HEK293 (cell line): ENCODE measurements around the gene ADAM8.

Experiments
- KLF7 ChIP-seq: fragments of 450-650 bp; formaldehyde crosslinking; IDR thresholded peaks from 2 replicates; pipeline ENCODE4 v1.5.1; 2016; ENCODE audit warnings: missing biosample characterization, missing genetic modification characterization, borderline replicate concordance
- OSR2 ChIP-seq: fragments of 450-650 bp; formaldehyde crosslinking; IDR thresholded peaks from 2 replicates; pipeline ENCODE4 v1.5.1; 2016; ENCODE audit warnings: missing biosample characterization, missing genetic modification characterization
- SP3 ChIP-seq: fragments of 450-650 bp; formaldehyde crosslinking; IDR thresholded peaks from 2 replicates; pipeline ENCODE4 v1.5.1; 2016; ENCODE audit warnings: missing biosample characterization, missing genetic modification characterization
- TSHZ1 ChIP-seq: fragments of 450-650 bp; formaldehyde crosslinking; IDR thresholded peaks from 2 replicates; pipeline ENCODE4 v1.5.1; 2016; ENCODE audit warnings: missing biosample characterization, missing genetic modification characterization, borderline replicate concordance
- YY2 ChIP-seq: fragments of 450-650 bp; formaldehyde crosslinking; IDR thresholded peaks from 2 replicates; pipeline ENCODE4 v1.5.1; 2016; ENCODE audit warnings: missing biosample characterization, missing genetic modification characterization
- ZNF10 ChIP-seq: fragments of 450-650 bp; formaldehyde crosslinking; IDR thresholded peaks from 2 replicates; pipeline ENCODE4 v1.5.1; 2017; ENCODE audit warnings: missing biosample characterization, missing genetic modification characterization
- ZNF214 ChIP-seq: fragments of 450-650 bp; formaldehyde crosslinking; IDR thresholded peaks from 2 replicates; pipeline ENCODE4 v1.5.1; 2017; ENCODE audit warnings: missing biosample characterization, mild to moderate bottlenecking, missing genetic modification characterization, borderline replicate concordance
- ZNF280C ChIP-seq: fragments of 450-650 bp; formaldehyde crosslinking; IDR thresholded peaks from 2 replicates; pipeline ENCODE4 v1.5.1; 2016; ENCODE audit warnings: missing biosample characterization, missing genetic modification characterization
- ZNF302 ChIP-seq: fragments of 450-650 bp; formaldehyde crosslinking; IDR thresholded peaks from 2 replicates; pipeline ENCODE4 v1.5.1; 2016; ENCODE audit warnings: missing biosample characterization, missing genetic modification characterization, low read depth
- ZNF311 ChIP-seq: fragments of 450-650 bp; formaldehyde crosslinking; IDR thresholded peaks from 2 replicates; pipeline ENCODE4 v1.5.1; 2017; ENCODE audit warnings: missing biosample characterization, missing genetic modification characterization, borderline replicate concordance
- ZNF341 ChIP-seq: fragments of 450-650 bp; formaldehyde crosslinking; IDR thresholded peaks from 2 replicates; pipeline ENCODE4; 2016; ENCODE audit warnings: low read depth, missing biosample characterization, missing genetic modification characterization
- ZNF354C ChIP-seq: fragments of 450-650 bp; formaldehyde crosslinking; IDR thresholded peaks from 2 replicates; pipeline ENCODE4 v1.5.1; 2016; ENCODE audit warnings: missing biosample characterization, missing genetic modification characterization, low read depth, borderline replicate concordance
- ZNF48 ChIP-seq: fragments of 450-650 bp; formaldehyde crosslinking; IDR thresholded peaks from 2 replicates; pipeline ENCODE4 v1.5.1; 2016; ENCODE audit warnings: missing biosample characterization, missing genetic modification characterization
- ZNF548 ChIP-seq: fragments of 450-650 bp; formaldehyde crosslinking; IDR thresholded peaks from 2 replicates; pipeline ENCODE4 v1.5.1; 2016; ENCODE audit warnings: missing biosample characterization, missing genetic modification characterization
- ZNF580 ChIP-seq: fragments of 450-650 bp; formaldehyde crosslinking; IDR thresholded peaks from 2 replicates; pipeline ENCODE4 v1.5.1; 2016; ENCODE audit warnings: missing biosample characterization, missing genetic modification characterization
- ZNF621 ChIP-seq: fragments of 450-650 bp; formaldehyde crosslinking; IDR thresholded peaks from 2 replicates; pipeline ENCODE4 v1.5.1; 2017; ENCODE audit warnings: missing biosample characterization, missing genetic modification characterization
- ZNF624 ChIP-seq: fragments of 450-650 bp; formaldehyde crosslinking; IDR thresholded peaks from 2 replicates; pipeline ENCODE4 v1.5.1; 2017; ENCODE audit warnings: missing biosample characterization, missing genetic modification characterization
- ZNF654 ChIP-seq: fragments of 450-650 bp; formaldehyde crosslinking; IDR thresholded peaks from 2 replicates; pipeline ENCODE4 v1.5.1; 2016; ENCODE audit warnings: low read depth, missing biosample characterization, missing genetic modification characterization
- TF ChIP-seq, protein P1 (sequence below): fragments of 450-650 bp; formaldehyde crosslinking; IDR thresholded peaks from 2 replicates; pipeline ENCODE4 v1.5.0; 2017; ENCODE audit warnings: missing biosample characterization, missing genetic modification characterization, borderline replicate concordance
- TF ChIP-seq, protein P2 (sequence below): fragments of 450-650 bp; IDR thresholded peaks from 2 replicates; pipeline ENCODE4 v1.5.1; 2018; ENCODE audit warnings: missing biosample characterization, mild to moderate bottlenecking, missing genetic modification characterization
- TF ChIP-seq, protein P3 (sequence below): fragments of 450-650 bp; formaldehyde crosslinking; conservative IDR thresholded peaks from 2 replicates; pipeline ENCODE4 v1.5.1; 2016; ENCODE audit warnings: low read depth, missing biosample characterization, missing genetic modification characterization

The ADAM8 gene

DNA sequence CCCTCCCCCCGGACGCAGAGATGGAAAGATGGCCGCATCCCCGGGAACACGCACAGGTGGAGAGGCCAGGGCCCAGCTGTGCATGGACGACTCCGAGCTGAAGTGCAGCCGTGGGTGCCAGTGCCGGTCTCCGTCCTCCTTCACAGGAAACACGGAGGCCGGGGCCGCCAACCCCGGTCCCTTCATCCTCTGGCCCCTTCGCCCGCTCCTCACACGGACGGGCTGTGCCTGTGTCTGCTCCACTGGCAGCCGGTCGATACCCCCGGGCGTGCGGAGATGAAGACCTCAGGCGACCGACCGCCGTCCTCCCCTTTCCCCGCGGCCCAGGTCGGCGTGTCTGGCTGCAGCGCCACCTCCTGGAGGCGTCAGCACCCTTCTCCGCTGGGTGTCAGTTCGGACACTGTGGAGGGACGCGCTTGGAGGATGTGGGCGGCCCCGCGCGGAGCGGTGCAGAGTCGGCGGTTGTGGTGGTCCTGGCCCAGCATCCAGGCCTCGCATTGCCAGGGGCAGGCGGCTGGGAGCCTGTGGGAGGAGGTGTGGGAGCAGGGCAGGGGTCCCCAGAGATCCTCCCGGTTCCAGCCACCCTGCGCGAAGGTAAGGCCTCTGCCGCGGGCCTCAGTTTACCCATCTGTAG lies 41.9 kb upstream of the ADAM8 start (continued):
- TF ChIP-seq ZNF280C (tag by site-specific recombination) (no peak), ZNF621 (tag by site-specific recombination) (no peak), ZNF302 (tag by site-specific recombination) (no peak), ZNF654 (tag by site-specific recombination) (peak; percentile 57), ZNF548 (no peak), ZNF624 (tag by site-specific recombination) (no peak), ZNF10 (tag by site-specific recombination) (0 out of 2 replicates have a peak, but pooled peaks have one; percentile 55), ZNF580 (peak; percentile 74; the same call in 1 of the 2 replicates), ZNF311 (tag by site-specific recombination) (no peak), OSR2 (tag by site-specific recombination) (no peak), ZNF48 (no peak), SP3 (tag by site-specific recombination) (peak; percentile 71), TSHZ1 (tag by site-specific recombination) (no peak), ZNF354C (no peak), ZNF214 (tag by site-specific recombination) (no peak), YY2 (tag by site-specific recombination) (peak; percentile 64; the same call in 1 of the 2 replicates), KLF7 (peak; percentile 57; the same call in 1 of the 2 replicates), ZNF341 (tag by site-specific recombination) (peak; percentile 71)
- TF ChIP-seq, protein P1, sequence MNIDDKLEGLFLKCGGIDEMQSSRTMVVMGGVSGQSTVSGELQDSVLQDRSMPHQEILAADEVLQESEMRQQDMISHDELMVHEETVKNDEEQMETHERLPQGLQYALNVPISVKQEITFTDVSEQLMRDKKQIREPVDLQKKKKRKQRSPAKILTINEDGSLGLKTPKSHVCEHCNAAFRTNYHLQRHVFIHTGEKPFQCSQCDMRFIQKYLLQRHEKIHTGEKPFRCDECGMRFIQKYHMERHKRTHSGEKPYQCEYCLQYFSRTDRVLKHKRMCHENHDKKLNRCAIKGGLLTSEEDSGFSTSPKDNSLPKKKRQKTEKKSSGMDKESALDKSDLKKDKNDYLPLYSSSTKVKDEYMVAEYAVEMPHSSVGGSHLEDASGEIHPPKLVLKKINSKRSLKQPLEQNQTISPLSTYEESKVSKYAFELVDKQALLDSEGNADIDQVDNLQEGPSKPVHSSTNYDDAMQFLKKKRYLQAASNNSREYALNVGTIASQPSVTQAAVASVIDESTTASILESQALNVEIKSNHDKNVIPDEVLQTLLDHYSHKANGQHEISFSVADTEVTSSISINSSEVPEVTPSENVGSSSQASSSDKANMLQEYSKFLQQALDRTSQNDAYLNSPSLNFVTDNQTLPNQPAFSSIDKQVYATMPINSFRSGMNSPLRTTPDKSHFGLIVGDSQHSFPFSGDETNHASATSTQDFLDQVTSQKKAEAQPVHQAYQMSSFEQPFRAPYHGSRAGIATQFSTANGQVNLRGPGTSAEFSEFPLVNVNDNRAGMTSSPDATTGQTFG (tag by site-specific recombination): no peak
- TF ChIP-seq, protein P2, sequence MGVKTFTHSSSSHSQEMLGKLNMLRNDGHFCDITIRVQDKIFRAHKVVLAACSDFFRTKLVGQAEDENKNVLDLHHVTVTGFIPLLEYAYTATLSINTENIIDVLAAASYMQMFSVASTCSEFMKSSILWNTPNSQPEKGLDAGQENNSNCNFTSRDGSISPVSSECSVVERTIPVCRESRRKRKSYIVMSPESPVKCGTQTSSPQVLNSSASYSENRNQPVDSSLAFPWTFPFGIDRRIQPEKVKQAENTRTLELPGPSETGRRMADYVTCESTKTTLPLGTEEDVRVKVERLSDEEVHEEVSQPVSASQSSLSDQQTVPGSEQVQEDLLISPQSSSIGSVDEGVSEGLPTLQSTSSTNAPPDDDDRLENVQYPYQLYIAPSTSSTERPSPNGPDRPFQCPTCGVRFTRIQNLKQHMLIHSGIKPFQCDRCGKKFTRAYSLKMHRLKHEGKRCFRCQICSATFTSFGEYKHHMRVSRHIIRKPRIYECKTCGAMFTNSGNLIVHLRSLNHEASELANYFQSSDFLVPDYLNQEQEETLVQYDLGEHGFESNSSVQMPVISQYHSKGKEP: no peak
- TF ChIP-seq, protein P3, sequence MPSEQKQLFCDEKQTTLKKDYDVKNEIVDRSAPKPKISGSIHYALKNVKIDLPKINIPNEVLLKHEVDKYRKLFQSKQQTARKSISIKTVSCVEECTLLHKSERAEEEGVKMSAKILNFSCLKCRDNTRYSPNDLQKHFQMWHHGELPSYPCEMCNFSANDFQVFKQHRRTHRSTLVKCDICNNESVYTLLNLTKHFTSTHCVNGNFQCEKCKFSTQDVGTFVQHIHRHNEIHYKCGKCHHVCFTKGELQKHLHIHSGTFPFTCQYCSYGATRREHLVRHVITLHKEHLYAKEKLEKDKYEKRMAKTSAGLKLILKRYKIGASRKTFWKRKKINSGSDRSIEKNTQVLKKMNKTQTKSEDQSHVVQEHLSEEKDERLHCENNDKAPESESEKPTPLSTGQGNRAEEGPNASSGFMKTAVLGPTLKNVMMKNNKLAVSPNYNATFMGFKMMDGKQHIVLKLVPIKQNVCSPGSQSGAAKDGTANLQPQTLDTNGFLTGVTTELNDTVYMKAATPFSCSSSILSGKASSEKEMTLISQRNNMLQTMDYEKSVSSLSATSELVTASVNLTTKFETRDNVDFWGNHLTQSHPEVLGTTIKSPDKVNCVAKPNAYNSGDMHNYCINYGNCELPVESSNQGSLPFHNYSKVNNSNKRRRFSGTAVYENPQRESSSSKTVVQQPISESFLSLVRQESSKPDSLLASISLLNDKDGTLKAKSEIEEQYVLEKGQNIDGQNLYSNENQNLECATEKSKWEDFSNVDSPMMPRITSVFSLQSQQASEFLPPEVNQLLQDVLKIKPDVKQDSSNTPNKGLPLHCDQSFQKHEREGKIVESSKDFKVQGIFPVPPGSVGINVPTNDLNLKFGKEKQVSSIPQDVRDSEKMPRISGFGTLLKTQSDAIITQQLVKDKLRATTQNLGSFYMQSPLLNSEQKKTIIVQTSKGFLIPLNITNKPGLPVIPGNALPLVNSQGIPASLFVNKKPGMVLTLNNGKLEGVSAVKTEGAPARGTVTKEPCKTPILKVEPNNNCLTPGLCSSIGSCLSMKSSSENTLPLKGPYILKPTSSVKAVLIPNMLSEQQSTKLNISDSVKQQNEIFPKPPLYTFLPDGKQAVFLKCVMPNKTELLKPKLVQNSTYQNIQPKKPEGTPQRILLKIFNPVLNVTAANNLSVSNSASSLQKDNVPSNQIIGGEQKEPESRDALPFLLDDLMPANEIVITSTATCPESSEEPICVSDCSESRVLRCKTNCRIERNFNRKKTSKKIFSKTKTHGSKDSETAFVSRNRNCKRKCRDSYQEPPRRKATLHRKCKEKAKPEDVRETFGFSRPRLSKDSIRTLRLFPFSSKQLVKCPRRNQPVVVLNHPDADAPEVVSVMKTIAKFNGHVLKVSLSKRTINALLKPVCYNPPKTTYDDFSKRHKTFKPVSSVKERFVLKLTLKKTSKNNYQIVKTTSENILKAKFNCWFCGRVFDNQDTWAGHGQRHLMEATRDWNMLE (tag by site-specific recombination): 0 out of 2 replicates have a peak, but pooled peaks have one; percentile 16
